ENCODE results near the gene AP5Z1. TPM values are rescaled to one million over a fixed set of nuclear protein-coding genes. Genes with fewer than 3 reads are reported as not detected.

The AP5Z1 gene
- total RNA-seq, 2 donors from 2014 or later, result 20.2 to 23.4 TPM

DNA sequence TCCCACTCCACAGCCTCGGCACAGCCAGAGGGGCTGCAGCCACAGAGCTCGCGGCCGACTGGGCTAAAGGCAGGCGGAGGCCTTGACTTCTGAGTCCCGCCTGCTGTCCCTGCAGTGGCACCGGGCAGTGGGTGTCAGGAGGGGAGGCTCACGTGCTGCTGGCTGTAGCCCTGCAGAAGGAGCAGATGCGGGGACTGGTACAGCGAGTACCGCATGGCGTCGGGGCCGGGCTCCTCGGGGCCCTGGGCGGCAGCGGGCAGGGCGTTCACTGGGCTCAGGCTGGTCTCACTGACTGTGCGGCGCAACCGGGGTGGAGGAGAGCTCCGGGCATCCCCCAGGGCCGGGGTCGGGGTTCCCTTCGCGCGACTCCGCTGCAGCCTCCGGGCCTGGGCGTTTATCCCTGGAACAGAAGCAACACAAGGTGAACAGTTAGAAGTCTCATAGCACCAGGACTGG is 60.8 kb downstream of the AP5Z1 start:
- intact Hi-C loops (cut with DNase I), result no loop called here

GRCh38 chr7:4837041-4837802 is 61.8 kb downstream of the AP5Z1 start:
- ATAC-seq, result peak; percentile 73
- peak overlapping the region in 2 of 4 donors; percentile 32 to 54 for H3K27ac ChIP-seq
- no peaks in the 10 kb centered on the region for H3K27me3 ChIP-seq
- H3K4me3 ChIP-seq, result no peak overlapping the region
- no peaks in the 10 kb centered on the region for H3K9me3 ChIP-seq
- peaks cover 1% of the 10 kb centered on the region for H3K4me1 ChIP-seq
- no peaks in the 10 kb centered on the region for H3K36me3 ChIP-seq (replicated peaks in 1 of 2; ENCODE audit: insufficient read depth in 1 of 2, low read depth in 2 of 2)
- 41 to 70% methylated on average over 10 to 22 of the region's 22 CpGs for WGBS, 2 donors
- no peak for TF ChIP-seq POLR2A (IDR thresholded peaks at IDR 0.05)
- TF ChIP-seq CTCF (IDR thresholded peaks at IDR 0.05), result no peak
- DNase-seq, result peak; percentile 58 to 87 (median 72)
- intact Hi-C loops (cut with DNase I), result no loop called here

More for the DNA sequence above, 60.8 kb downstream of the AP5Z1 start:
- no peak overlapping the region for H3K4me3 ChIP-seq
- no peaks in the 10 kb centered on the region for H3K27me3 ChIP-seq
- peak overlapping the region in 2 of 4 donors; percentile 32 to 54 for H3K27ac ChIP-seq
- H3K36me3 ChIP-seq (replicated peaks in 1 of 2; ENCODE audit: insufficient read depth in 1 of 2, low read depth in 2 of 2), result no peaks in the 10 kb centered on the region
- ATAC-seq, result no peak
- H3K9me3 ChIP-seq, result no peaks in the 10 kb centered on the region
- DNase-seq, result peak in 1 of 4 donors; percentile 27
- TF ChIP-seq CTCF (IDR thresholded peaks at IDR 0.05), result no peak
- TF ChIP-seq POLR2A (IDR thresholded peaks at IDR 0.05), result no peak
- WGBS, 2 donors, result 79 to 100% methylated on average over 6 to 20 of the region's 30 CpGs
- H3K4me1 ChIP-seq, result no peaks in the 10 kb centered on the region

- Histone ChIP-seq H3K36me3 (replicated peaks in 1 of 2; ENCODE audit: insufficient read depth in 1 of 2, low read depth in 2 of 2) (no peaks in the 10 kb centered on the region), H3K27ac (no peak overlapping the region), H3K4me3 (no peak overlapping the region), H3K4me1 (peaks cover 9% of the 10 kb centered on the region), H3K27me3 (no peaks in the 10 kb centered on the region), H3K9me3 (no peaks in the 10 kb centered on the region)
- TF ChIP-seq CTCF (IDR thresholded peaks at IDR 0.05) (no peak), POLR2A (IDR thresholded peaks at IDR 0.05) (no peak)
- WGBS, 2 donors, result 79 to 82% methylated on average over 18 to 28 of the region's 30 CpGs
- intact Hi-C loops (cut with DNase I), result no loop called here
- DNase-seq, result no peak
- ATAC-seq, result no peak
Observed at GRCh38 chr7:4837803-4838625, 62.6 kb downstream of the AP5Z1 start.

DNA sequence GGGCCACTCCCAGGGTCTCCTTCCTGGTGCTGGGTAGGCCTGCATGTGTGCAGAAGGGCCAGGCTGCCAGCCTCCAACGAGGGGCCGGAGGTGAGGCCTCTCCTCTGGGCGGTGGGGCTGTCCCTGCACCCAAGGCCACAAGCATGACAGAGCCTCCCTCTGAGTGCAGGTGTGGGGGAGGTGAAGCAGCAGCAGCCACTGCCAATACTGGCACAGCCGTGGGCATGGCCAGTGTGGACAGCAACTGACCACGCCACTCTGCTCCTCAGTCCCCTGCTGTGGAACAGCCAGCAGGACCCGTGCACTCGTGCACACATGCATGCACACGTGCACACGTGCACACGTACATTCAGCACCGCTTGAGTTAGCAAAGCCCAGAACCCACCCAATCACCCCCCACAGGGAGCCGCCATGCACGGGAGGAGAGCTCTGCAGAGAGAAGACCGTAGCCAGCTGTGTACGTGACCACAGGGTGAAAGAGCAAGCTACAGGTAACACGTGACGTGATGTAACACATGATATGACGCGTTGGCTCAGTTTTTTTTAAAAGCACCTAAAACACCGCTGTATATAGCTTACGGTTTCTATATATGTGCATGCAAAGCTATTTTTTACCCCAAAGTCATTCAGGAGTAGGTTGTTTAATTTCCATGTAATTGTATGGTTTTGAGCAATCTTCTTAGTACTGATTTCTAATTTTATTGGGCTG is 63.4 kb downstream of the AP5Z1 start:
- Histone ChIP-seq H3K36me3 (replicated peaks in 1 of 2; ENCODE audit: insufficient read depth in 1 of 2, low read depth in 2 of 2) (no peaks in the 10 kb centered on the region), H3K27me3 (no peaks in the 10 kb centered on the region), H3K4me3 (no peak overlapping the region), H3K4me1 (peaks cover 12% of the 10 kb centered on the region), H3K9me3 (no peaks in the 10 kb centered on the region), H3K27ac (no peak overlapping the region)
- intact Hi-C loops (cut with DNase I), result no loop called here
- ATAC-seq, result no peak
- 78 to 94% methylated on average over 18 to 21 of the region's 21 CpGs for WGBS, 2 donors
- TF ChIP-seq CTCF (IDR thresholded peaks at IDR 0.05) (no peak), POLR2A (IDR thresholded peaks at IDR 0.05) (no peak)
- DNase-seq, result peak in 1 of 4 donors; percentile 31

Data from body of pancreas (tissue), 4 donors.